Karpas-422 (cell line): Measurements from ENCODE around the gene LATS1. TPM values are rescaled to one million over a fixed set of nuclear protein-coding genes. Genes with fewer than 3 reads are reported as not detected.

Experiments used
- DNase-seq: peaks from one replicate; pipeline ENCODE4 v3.0.0-alpha.2; 2015
- H2AFZ ChIP-seq: fragments of 200-600 bp; sonication (generic); 2 replicates; pipeline ENCODE4 v1.6.1; 2014; ENCODE audit warnings: antibody characterized with exemption, low read length, mixed read lengths
- H3K27ac ChIP-seq: fragments of 200-600 bp; sonication (generic); 2 replicates; pipeline ENCODE4 v1.5.1; 2014; ENCODE audit warnings: mild to moderate bottlenecking, low read length, moderate library complexity
- H3K27me3 ChIP-seq: fragments of 200-600 bp; sonication (generic); 2 replicates; pipeline ENCODE4 v1.6.1; 2014; ENCODE audit warnings: low read length, mixed read lengths
- H3K36me3 ChIP-seq: fragments of 200-600 bp; sonication (generic); 2 replicates; pipeline ENCODE4 v1.6.1; 2014; ENCODE audit warnings: low read length, mixed read lengths; ENCODE audit not compliant: insufficient read depth
- H3K4me1 ChIP-seq: fragments of 200-600 bp; sonication (generic); 2 replicates; pipeline ENCODE4 v1.6.1; 2014; ENCODE audit warnings: mild to moderate bottlenecking, low read length, mixed read lengths
- H3K4me2 ChIP-seq: fragments of 200-600 bp; sonication (generic); 2 replicates; pipeline ENCODE4 v1.6.1; 2014; ENCODE audit warnings: low read length, low read depth, mild to moderate bottlenecking; ENCODE audit not compliant: poor library complexity, severe bottlenecking
- H3K4me3 ChIP-seq: fragments of 200-600 bp; sonication (generic); 2 replicates; pipeline ENCODE4 v1.5.1; 2014; ENCODE audit warnings: mild to moderate bottlenecking, antibody characterized with exemption, low read length, mixed read lengths
- H3K79me2 ChIP-seq: fragments of 200-600 bp; sonication (generic); 2 replicates; pipeline ENCODE4 v1.6.1; 2014; ENCODE audit warnings: mild to moderate bottlenecking, low read length, mixed read lengths
- H3K9ac ChIP-seq: fragments of 200-600 bp; sonication (generic); 2 replicates; pipeline ENCODE4 v1.6.0; 2014; ENCODE audit warnings: low read length
- H3K9me2 ChIP-seq: fragments of 200-600 bp; sonication (generic), shearing (Covaris generic); replicated peaks from 2 replicates; pipeline ENCODE4 v1.6.0; 2014; ENCODE audit warnings: mild to moderate bottlenecking, low read length, moderate library complexity; ENCODE audit not compliant: insufficient read depth
- H3K9me3 ChIP-seq: fragments of 300-700, 200-600 bp; sonication (generic); 2 replicates; pipeline ENCODE4 v1.6.1; 2014; ENCODE audit warnings: low read length, mixed read lengths
- H4K20me1 ChIP-seq: fragments of 200-600 bp; sonication (generic); 2 replicates; pipeline ENCODE4 v1.6.1; 2014; ENCODE audit warnings: mild to moderate bottlenecking, antibody characterized with exemption, low read length, low read depth; ENCODE audit not compliant: insufficient read depth
- total RNA-seq: library from RNA; depleted of rRNA; stranded (reverse); fragments of >200 nt; shearing (Covaris generic); gene quantifications from 2 replicates; pipeline ENCODE4 v1.2.3, GENCODE V29; 2014; ENCODE audit warnings: low replicate concordance; rRNA removed

LATS1 gene
- 13.5 and 29.7 TPM in 2 replicates for total RNA-seq

- Histone ChIP-seq H3K79me2 (peaks cover 57% of the 10 kb centered on the region), H3K27me3 (no peaks in the 10 kb centered on the region), H3K9me2 (no peaks in the 10 kb centered on the region), H3K36me3 (peaks cover 12% of the 10 kb centered on the region; the same call in 1 of the 2 replicates), H3K4me1 (peaks cover 20% of the 10 kb centered on the region), H3K27ac (peak within 1 kb of the TSS; percentile 39), H2AFZ (peak within 1 kb of the TSS; percentile 85; the same call in 1 of the 2 replicates), H3K9me3 (no peaks in the 10 kb centered on the region), H3K9ac (peak within 1 kb of the TSS; percentile 97), H3K4me3 (peak within 1 kb of the TSS; percentile 81), H3K4me2 (peak within 1 kb of the TSS; percentile 82), H4K20me1 (no peaks in the 10 kb centered on the region; the same call in 1 of the 2 replicates)
- peak; percentile 95 for DNase-seq
Observed at GRCh38 chr6:149717588-149718458, at the start of gene LATS1. LATS1 (minus strand) TSS chr6:149718101; CDS start chr6:149702126, 15,975 bp downstream.

- Histone ChIP-seq H3K27ac (no peak overlapping the region), H3K9me2 (no peaks in the 10 kb centered on the region), H3K79me2 (peaks cover 80% of the 10 kb centered on the region), H3K36me3 (peaks cover 45% of the 10 kb centered on the region), H3K4me1 (peaks cover 15% of the 10 kb centered on the region), H3K4me2 (no peak overlapping the region), H4K20me1 (peaks cover 11% of the 10 kb centered on the region; the same call in 1 of the 2 replicates), H2AFZ (no peak overlapping the region), H3K9me3 (peaks cover 3% of the 10 kb centered on the region; the same call in 1 of the 2 replicates), H3K4me3 (no peak overlapping the region), H3K27me3 (no peaks in the 10 kb centered on the region), H3K9ac (no peak overlapping the region)
- no peak for DNase-seq
Observed at GRCh38 chr6:149766156-149766769, 48.4 kb upstream of the LATS1 start.

GRCh38 chr6:149763866-149764265, 46.0 kb upstream of the LATS1 start:
- H3K79me2 ChIP-seq, result peaks cover 85% of the 10 kb centered on the region
- no peak overlapping the region for H2AFZ ChIP-seq
- DNase-seq, result no peak
- no peaks in the 10 kb centered on the region for H3K27me3 ChIP-seq
- no peak overlapping the region for H3K27ac ChIP-seq
- no peaks in the 10 kb centered on the region for H3K9me2 ChIP-seq
- peaks cover 3% of the 10 kb centered on the region; the same call in 1 of the 2 replicates for H3K9me3 ChIP-seq
- H4K20me1 ChIP-seq, result peaks cover 11% of the 10 kb centered on the region
- H3K36me3 ChIP-seq, result peaks cover 42% of the 10 kb centered on the region
- peaks cover 25% of the 10 kb centered on the region for H3K4me1 ChIP-seq
- H3K4me3 ChIP-seq, result no peak overlapping the region; the same call in 1 of the 2 replicates
- no peak overlapping the region for H3K9ac ChIP-seq
- H3K4me2 ChIP-seq, result no peak overlapping the region

- Histone ChIP-seq H2AFZ (no peak overlapping the region), H3K4me3 (no peak overlapping the region), H3K4me1 (peaks cover 25% of the 10 kb centered on the region), H3K27ac (no peak overlapping the region), H3K27me3 (no peaks in the 10 kb centered on the region), H3K4me2 (no peak overlapping the region), H3K36me3 (peaks cover 32% of the 10 kb centered on the region), H3K9me2 (no peaks in the 10 kb centered on the region), H4K20me1 (peaks cover 11% of the 10 kb centered on the region), H3K9me3 (peaks cover 3% of the 10 kb centered on the region; the same call in 1 of the 2 replicates), H3K9ac (no peak overlapping the region), H3K79me2 (peaks cover 83% of the 10 kb centered on the region)
- DNase-seq, result no peak
Observed at GRCh38 chr6:149761438-149761837, 43.5 kb upstream of the LATS1 start.

- Histone ChIP-seq H3K9me3 (no peaks in the 10 kb centered on the region), H3K27ac (no peak overlapping the region), H3K9me2 (no peaks in the 10 kb centered on the region), H3K4me3 (no peak overlapping the region), H4K20me1 (peaks cover 25% of the 10 kb centered on the region), H3K9ac (no peak overlapping the region), H3K79me2 (peaks cover 97% of the 10 kb centered on the region), H3K4me1 (peaks cover 20% of the 10 kb centered on the region), H2AFZ (no peak overlapping the region), H3K27me3 (no peaks in the 10 kb centered on the region), H3K4me2 (no peak overlapping the region), H3K36me3 (peaks cover 18% of the 10 kb centered on the region; the same call in 1 of the 2 replicates)
- no peak for DNase-seq
Observed at GRCh38 chr6:149756261-149756636, 38.3 kb upstream of the LATS1 start.

GRCh38 chr6:149755300-149756260, 37.7 kb upstream of the LATS1 start:
- Histone ChIP-seq H3K27me3 (no peaks in the 10 kb centered on the region), H3K9ac (no peak overlapping the region), H3K4me3 (no peak overlapping the region), H4K20me1 (peaks cover 25% of the 10 kb centered on the region), H3K9me2 (no peaks in the 10 kb centered on the region), H3K79me2 (peaks cover 97% of the 10 kb centered on the region), H3K4me1 (peaks cover 21% of the 10 kb centered on the region), H3K4me2 (no peak overlapping the region), H3K27ac (no peak overlapping the region), H2AFZ (no peak overlapping the region), H3K9me3 (no peaks in the 10 kb centered on the region), H3K36me3 (peaks cover 18% of the 10 kb centered on the region; the same call in 1 of the 2 replicates)
- DNase-seq, result no peak

GRCh38 chr6:149754548-149754947, 36.6 kb upstream of the LATS1 start:
- Histone ChIP-seq H3K9ac (no peak overlapping the region), H3K4me1 (peaks cover 17% of the 10 kb centered on the region), H3K4me3 (no peak overlapping the region), H3K79me2 (peaks cover 97% of the 10 kb centered on the region), H3K27ac (no peak overlapping the region), H3K36me3 (peaks cover 10% of the 10 kb centered on the region; the same call in 1 of the 2 replicates), H3K9me2 (no peaks in the 10 kb centered on the region), H3K27me3 (no peaks in the 10 kb centered on the region), H2AFZ (no peak overlapping the region), H4K20me1 (peaks cover 24% of the 10 kb centered on the region), H3K9me3 (no peaks in the 10 kb centered on the region), H3K4me2 (no peak overlapping the region)
- no peak for DNase-seq
